Mesothelial cell of epicardium (in vitro differentiated cells): ENCODE results near the gene XPO5. TPM values are rescaled to one million over a fixed set of nuclear protein-coding genes. Genes with fewer than 3 reads are reported as not detected.

Experiments used
- DNase-seq, 2 experiments: peaks; one replicate each; pipeline ENCODE4 v3.0.0; 2021; ENCODE audit warnings: low spot score in 2 of 2; ENCODE audit not compliant: unreplicated experiment in 2 of 2
- H3K27ac Mint-ChIP-seq: 2 replicates; pipeline ENCODE4 v1.8.0; 2021; ENCODE audit warnings: mixed read lengths
- H3K27me3 Mint-ChIP-seq: 2 replicates; pipeline ENCODE4 v1.8.0; 2021; ENCODE audit warnings: low read depth, mixed read lengths
- H3K36me3 Mint-ChIP-seq: 2 replicates; pipeline ENCODE4 v1.8.0; 2021; ENCODE audit warnings: mixed read lengths
- H3K4me1 Mint-ChIP-seq: 2 replicates; pipeline ENCODE4 v1.8.0; 2021; ENCODE audit warnings: mixed read lengths
- H3K4me3 Mint-ChIP-seq: 2 replicates; pipeline ENCODE4 v1.8.0; 2021; ENCODE audit warnings: mild to moderate bottlenecking, moderate library complexity, mixed read lengths
- H3K9me3 Mint-ChIP-seq: 2 replicates; pipeline ENCODE4 v1.8.0; 2021; ENCODE audit warnings: mixed read lengths
- total RNA-seq: library from RNA; stranded (reverse); gene quantifications from 3 replicates; pipeline ENCODE4 v1.2.1, GENCODE V29; 2021
- TF ChIP-seq, protein P1 (sequence below): fragments of 200-600 bp; sonication (generic); IDR thresholded peaks from one replicate; pipeline ENCODE4 v1.5.0; 2021; ENCODE audit warnings: antibody characterized with exemption; ENCODE audit not compliant: unreplicated experiment

XPO5 gene
- total RNA-seq, 1 donor from 2014 or later: 58.1 TPM

DNA sequence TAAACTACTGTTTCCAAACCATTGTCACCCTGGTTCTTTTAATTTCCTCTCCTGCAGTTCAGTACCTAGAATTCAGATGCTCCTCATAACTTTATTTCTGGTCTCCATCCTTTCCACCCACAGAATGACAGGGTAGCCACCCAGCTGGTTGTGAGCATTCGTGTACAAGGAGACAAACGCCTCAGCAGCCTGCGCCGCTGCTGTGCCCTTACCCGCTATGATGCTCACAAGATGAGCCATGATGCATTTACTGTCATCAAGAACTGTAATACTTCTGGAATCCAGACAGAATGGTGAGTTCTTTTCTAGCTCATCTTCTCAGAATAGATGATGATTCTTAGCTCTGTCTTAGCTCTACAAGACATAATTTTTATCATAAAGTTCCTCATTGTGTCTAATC lies 34.6 kb upstream of the XPO5 start:
- Mint-ChIP-seq H3K36me3 (peaks cover 14% of the 10 kb centered on the region), H3K27me3 (no peaks in the 10 kb centered on the region), H3K9me3 (no peaks in the 10 kb centered on the region), H3K27ac (no peak overlapping the region), H3K4me1 (peaks cover 2% of the 10 kb centered on the region), H3K4me3 (no peak overlapping the region)
- TF ChIP-seq, protein P1, sequence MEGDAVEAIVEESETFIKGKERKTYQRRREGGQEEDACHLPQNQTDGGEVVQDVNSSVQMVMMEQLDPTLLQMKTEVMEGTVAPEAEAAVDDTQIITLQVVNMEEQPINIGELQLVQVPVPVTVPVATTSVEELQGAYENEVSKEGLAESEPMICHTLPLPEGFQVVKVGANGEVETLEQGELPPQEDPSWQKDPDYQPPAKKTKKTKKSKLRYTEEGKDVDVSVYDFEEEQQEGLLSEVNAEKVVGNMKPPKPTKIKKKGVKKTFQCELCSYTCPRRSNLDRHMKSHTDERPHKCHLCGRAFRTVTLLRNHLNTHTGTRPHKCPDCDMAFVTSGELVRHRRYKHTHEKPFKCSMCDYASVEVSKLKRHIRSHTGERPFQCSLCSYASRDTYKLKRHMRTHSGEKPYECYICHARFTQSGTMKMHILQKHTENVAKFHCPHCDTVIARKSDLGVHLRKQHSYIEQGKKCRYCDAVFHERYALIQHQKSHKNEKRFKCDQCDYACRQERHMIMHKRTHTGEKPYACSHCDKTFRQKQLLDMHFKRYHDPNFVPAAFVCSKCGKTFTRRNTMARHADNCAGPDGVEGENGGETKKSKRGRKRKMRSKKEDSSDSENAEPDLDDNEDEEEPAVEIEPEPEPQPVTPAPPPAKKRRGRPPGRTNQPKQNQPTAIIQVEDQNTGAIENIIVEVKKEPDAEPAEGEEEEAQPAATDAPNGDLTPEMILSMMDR: no peak
- DNase-seq: no peak

DNA sequence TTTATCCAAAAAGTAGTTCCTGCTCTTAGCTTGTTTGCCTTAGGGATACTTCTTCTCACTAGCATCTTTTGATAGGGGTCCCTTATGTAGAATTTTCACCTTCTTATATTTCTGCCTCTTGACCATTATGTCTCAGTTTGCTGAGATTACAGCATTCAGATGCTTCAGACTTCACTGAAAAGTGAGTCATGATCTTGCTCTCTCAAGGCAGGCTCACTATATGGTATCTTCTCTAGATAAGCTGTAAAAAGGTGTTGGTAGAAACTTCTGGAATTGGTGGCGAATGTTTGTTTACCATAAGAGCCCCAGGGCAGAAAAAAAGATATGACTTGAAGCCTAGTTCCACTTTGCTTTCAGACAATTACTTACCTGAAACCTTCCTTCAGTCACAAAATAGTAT lies 33.6 kb upstream of the XPO5 start:
- Mint-ChIP-seq H3K36me3 (peaks cover 19% of the 10 kb centered on the region), H3K27me3 (no peaks in the 10 kb centered on the region), H3K4me1 (peaks cover 2% of the 10 kb centered on the region), H3K4me3 (no peak overlapping the region), H3K9me3 (no peaks in the 10 kb centered on the region), H3K27ac (no peak overlapping the region)
- no peak for DNase-seq
- TF ChIP-seq, protein P1: no peak

DNA sequence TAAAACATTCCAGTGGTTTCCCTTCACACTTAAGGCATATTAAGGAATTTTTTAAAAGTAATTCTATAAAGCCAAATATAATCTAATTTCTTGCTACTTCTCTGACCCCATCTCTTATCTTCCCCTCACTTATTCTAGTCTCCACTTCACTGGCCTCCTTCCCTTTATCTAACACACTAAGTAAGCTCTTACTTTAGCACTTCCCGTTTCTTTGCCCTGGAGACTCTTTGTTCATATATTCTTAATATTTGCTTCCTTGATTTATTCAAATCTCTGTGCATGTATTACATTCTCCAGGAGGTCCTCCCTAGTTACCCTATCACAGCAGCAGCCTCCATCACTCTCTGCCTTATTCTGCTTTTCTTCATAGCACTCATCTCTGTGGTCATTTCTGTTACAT lies 33.0 kb upstream of the XPO5 start:
- Mint-ChIP-seq H3K27me3 (no peaks in the 10 kb centered on the region), H3K4me1 (peaks cover 2% of the 10 kb centered on the region), H3K4me3 (no peak overlapping the region), H3K27ac (no peak overlapping the region), H3K9me3 (no peaks in the 10 kb centered on the region), H3K36me3 (peaks cover 22% of the 10 kb centered on the region)
- TF ChIP-seq, protein P1: no peak
- DNase-seq: no peak

DNA sequence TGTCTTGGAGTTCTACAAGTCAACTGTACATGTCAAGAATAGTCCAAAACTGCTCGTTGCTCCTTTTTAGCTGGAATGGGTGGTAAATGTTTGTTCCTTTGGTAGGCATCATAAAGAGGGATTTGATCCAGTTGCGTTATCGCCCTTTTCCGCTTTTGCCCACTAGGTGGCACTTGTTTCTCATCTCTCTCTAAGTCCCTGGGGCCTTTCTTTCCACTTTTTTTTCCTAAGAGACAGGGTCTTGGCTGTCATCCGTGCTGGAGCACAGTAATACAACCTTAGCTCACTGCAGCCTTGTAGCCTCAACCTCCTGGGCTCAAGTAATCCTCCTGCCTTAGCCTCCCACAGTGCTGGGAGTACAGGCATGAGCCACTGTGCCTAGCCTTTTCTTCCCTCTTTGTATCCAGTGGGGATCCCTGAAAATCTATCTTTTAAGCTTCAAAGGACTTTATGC lies 32.5 kb upstream of the XPO5 start:
- H3K9me3 Mint-ChIP-seq: no peaks in the 10 kb centered on the region
- no peak overlapping the region for H3K27ac Mint-ChIP-seq
- H3K27me3 Mint-ChIP-seq: no peaks in the 10 kb centered on the region
- H3K4me1 Mint-ChIP-seq: peaks cover 2% of the 10 kb centered on the region
- no peak overlapping the region for H3K4me3 Mint-ChIP-seq
- peak in 1 of 2 experiments; percentile 72 for DNase-seq
- TF ChIP-seq, protein P1: peak; percentile 83
- H3K36me3 Mint-ChIP-seq: peaks cover 21% of the 10 kb centered on the region

DNA sequence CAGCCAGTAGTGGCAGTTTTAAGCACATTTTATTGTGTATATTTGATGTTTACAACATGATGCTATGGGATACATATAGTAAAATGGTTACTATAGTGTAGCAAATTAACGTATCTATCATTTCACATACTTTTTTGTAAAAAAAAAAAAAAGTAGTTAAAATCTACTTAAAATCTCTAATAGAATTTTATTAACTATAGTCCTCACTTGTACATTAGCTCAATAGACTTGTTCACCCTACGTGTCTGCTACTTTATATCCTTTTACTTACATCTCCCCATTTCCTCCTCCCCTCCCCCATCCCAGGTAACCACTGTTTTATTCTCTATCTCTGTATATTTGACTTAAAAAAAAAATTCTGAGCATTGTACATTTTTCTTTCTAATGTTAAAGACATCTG lies 30.2 kb upstream of the XPO5 start:
- DNase-seq: no peak
- no peaks in the 10 kb centered on the region for H3K9me3 Mint-ChIP-seq
- no peaks in the 10 kb centered on the region for H3K27me3 Mint-ChIP-seq
- H3K27ac Mint-ChIP-seq: no peak overlapping the region
- H3K4me1 Mint-ChIP-seq: peaks cover 2% of the 10 kb centered on the region
- peaks cover 26% of the 10 kb centered on the region for H3K36me3 Mint-ChIP-seq
- TF ChIP-seq, protein P1: no peak
- H3K4me3 Mint-ChIP-seq: no peak overlapping the region

DNA sequence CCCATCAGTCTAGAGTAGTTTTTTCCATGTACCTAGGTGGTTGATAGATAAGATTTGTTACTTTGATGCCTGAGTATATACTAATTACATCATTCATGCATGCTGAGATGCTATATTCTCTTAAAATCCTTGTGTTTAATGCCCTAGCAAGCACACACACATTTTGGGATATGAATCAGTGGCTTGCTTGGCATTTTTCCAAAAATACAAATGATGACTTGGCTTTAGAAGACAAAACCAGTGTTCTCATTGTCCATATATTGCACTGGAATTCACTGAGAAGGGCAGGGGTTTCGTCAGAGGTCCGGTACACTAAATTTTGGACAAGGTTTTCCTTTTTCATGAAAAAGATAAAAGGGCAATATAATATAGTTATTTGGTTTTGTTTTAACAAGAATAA lies 28.3 kb upstream of the XPO5 start:
- H3K4me1 Mint-ChIP-seq: peaks cover 2% of the 10 kb centered on the region
- H3K27ac Mint-ChIP-seq: no peak overlapping the region
- TF ChIP-seq, protein P1: no peak
- H3K9me3 Mint-ChIP-seq: no peaks in the 10 kb centered on the region
- no peak for DNase-seq
- H3K4me3 Mint-ChIP-seq: no peak overlapping the region
- no peaks in the 10 kb centered on the region for H3K27me3 Mint-ChIP-seq
- H3K36me3 Mint-ChIP-seq: peaks cover 29% of the 10 kb centered on the region
